Aorta (tissue), 5 donors: Measurements from ENCODE around the gene CCL4. TPM values are rescaled to one million over a fixed set of nuclear protein-coding genes. Genes with fewer than 3 reads are reported as not detected.
"Not testable (repeated sequence)": the region's sequence is repeated elsewhere in the genome, so short reads cannot be mapped to it uniquely, and the experiment has no call there.

Source experiments
- ATAC-seq: fragments of 200-7000 bp; cut with Tn5 transposase; one replicate; pipeline ENCODE4 v1.9.1; 2022; ENCODE audit warnings: moderate library complexity; ENCODE audit not compliant: low FRiP score
- DNase-seq, 2 donors: peaks; one replicate each; pipeline ENCODE4 v3.0.0-alpha.2; 2020
- H3K27ac ChIP-seq, 2 donors: one replicate each; pipeline ENCODE4 v1.5.1; 2013; ENCODE audit warnings: low read length in 2 of 2, mild to moderate bottlenecking in 2 of 2, moderate library complexity in 2 of 2, control low read depth in 1 of 2, inconsistent platforms in 1 of 2, low read depth in 1 of 2
- H3K27me3 ChIP-seq, 2 donors: one replicate each; pipeline ENCODE4 v1.6.1; 2013; ENCODE audit warnings: control low read depth in 1 of 2, low read length in 1 of 2, mild to moderate bottlenecking in 1 of 2, moderate library complexity in 1 of 2; ENCODE audit not compliant: insufficient read depth in 2 of 2, control insufficient read depth in 1 of 2
- H3K36me3 ChIP-seq, 2 donors: one replicate each; pipeline ENCODE4 v1.6.1; 2013; ENCODE audit warnings: control low read depth in 1 of 2, low read length in 1 of 2, mild to moderate bottlenecking in 1 of 2; ENCODE audit not compliant: insufficient read depth in 2 of 2, control insufficient read depth in 1 of 2
- H3K4me1 ChIP-seq, 2 donors: one replicate each; pipeline ENCODE4 v1.6.1; 2013; ENCODE audit warnings: low read length in 2 of 2, control low read depth in 1 of 2, mild to moderate bottlenecking in 1 of 2, moderate library complexity in 1 of 2; ENCODE audit not compliant: insufficient read depth in 2 of 2, control insufficient read depth in 1 of 2
- H3K4me3 ChIP-seq, 2 donors: one replicate each; pipeline ENCODE4 v1.5.1; 2013; ENCODE audit warnings: low read length in 2 of 2, control low read depth in 1 of 2, mild to moderate bottlenecking in 1 of 2
- H3K9me3 ChIP-seq: one replicate; pipeline ENCODE4 v1.6.1; 2013; ENCODE audit warnings: mild to moderate bottlenecking, low read length; ENCODE audit not compliant: control insufficient read depth
- WGBS, 2 donors: extraction: QIAGEN DNeasy Blood & Tissue Kit; methylation state at CpG; one replicate each; pipeline ENCODE4 v1.1.7; 2013; 5-methylcytosine and 5-hydroxymethylcytosine counted together
- intact Hi-C, 2 donors: fragments of 100-400 bp; cut with DNase I; formaldehyde crosslinking; loops; one replicate each; pipeline versions ENCODE4 v1.14.2 to v1.15.0; 2022
- polyA plus RNA-seq, 2 donors: library from polyadenylated mRNA; stranded (reverse); fragments of 200-250 nt; gene quantifications; one replicate each; pipeline ENCODE4 v1.2.3, GENCODE V29; 2013
- total RNA-seq, 2 donors: library from RNA; stranded (reverse); fragmentation: NEBNext Ultra II Directional; extraction: Animal tissue kit (Norgen Biotek cat#: 25700); gene quantifications; one replicate each; pipeline ENCODE4 v1.2.1, GENCODE V29; 2021
- donor health status: healthy with polysubstance abuse.
- donor health status: Bipolar disorder and iron deficiency.
- donor health status: DM: no; HTN: no; CAD: no.
- donor health status: DM: no; HTN: no; CAD: no.
- donor health status: DM: yes; HTN: yes; CAD: no.

The CCL4 gene
- total and polyA plus RNA-seq, 4 donors: 1.9 to 13.5 (median 9.4) TPM

DNA sequence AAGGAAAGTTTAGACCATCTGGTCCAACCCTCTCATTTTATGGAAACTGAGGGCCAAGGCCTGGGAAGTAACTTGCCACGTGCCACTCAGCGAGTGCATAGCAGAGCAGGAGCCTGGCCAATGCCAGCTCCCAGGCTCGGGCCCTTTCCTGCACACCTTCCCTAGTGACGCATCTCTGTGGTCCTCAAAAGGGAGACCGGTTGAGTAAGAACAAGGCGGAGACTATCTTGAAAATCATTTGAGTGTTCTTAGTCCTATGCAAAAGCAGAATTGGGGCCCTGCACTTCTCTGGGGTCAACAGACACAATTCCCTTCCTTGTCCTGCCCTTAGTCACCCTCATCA, 2.8 kb downstream of the CCL4 start:
- peaks cover 0 to 1% of the 10 kb centered on the region in 2 donors for H3K27me3 ChIP-seq
- no peaks in the 10 kb centered on the region for H3K36me3 ChIP-seq
- no peak for DNase-seq
- WGBS, 2 donors: 88 to 94% methylated on average over 6 of the region's 6 CpGs
- H3K4me3 ChIP-seq: no peak overlapping the region
- no peaks in the 10 kb centered on the region for H3K9me3 ChIP-seq
- no peaks in the 10 kb centered on the region for H3K4me1 ChIP-seq
- no peak overlapping the region for H3K27ac ChIP-seq
- no peak for ATAC-seq
- intact Hi-C loops: no loop called here

DNA sequence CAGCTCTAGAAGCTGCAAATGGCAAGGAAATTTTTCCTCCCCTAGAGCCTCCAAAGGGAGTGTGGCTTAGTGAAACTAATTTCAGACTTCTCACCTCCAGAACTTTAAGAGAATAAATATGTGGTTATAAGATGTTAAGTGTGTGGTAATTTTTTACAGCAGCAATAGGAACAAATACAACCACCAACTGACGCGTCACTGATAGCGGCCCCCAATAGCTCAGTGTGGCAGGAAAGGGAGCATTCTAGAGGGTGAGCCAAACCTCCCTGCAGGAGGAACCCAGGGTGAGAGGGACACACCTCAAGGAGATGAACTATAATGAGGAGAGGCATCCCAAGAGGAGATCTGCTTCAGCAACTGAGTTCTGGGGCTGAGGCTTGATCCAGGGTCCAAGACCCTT, 4.0 kb downstream of the CCL4 start:
- H3K9me3 ChIP-seq: no peaks in the 10 kb centered on the region
- no peaks in the 10 kb centered on the region for H3K4me1 ChIP-seq
- no peak overlapping the region for H3K4me3 ChIP-seq
- no peak overlapping the region for H3K27ac ChIP-seq
- H3K36me3 ChIP-seq: no peaks in the 10 kb centered on the region
- DNase-seq: no peak
- ATAC-seq: no peak
- H3K27me3 ChIP-seq: peaks cover 0 to 1% of the 10 kb centered on the region in 2 donors
- intact Hi-C loops: no loop called here
- WGBS, 2 donors: 90 to 93% methylated on average over 3 of the region's 3 CpGs

DNA sequence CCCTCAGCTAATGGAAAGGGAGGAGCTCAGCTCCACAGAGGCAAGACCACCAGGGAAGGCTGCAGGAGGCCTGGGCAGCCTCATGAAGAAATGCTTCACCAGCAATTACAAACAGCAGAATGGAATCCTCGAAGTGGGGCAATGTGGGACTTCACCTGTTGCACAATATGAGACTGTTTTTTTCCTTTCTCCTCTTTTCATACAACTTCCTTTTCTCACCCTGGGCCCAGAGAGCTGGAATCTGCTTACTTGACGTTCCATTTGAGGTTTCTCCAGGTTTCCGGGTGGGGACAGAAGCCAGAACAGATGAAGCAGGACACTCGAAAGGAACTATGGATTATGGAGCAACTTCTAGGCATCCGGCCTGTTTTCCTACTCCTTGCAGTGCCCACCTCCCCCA, 4.6 kb downstream of the CCL4 start:
- H3K4me1 ChIP-seq, H3K9me3 ChIP-seq, H3K27me3 ChIP-seq, DNase-seq, H3K27ac ChIP-seq, H3K36me3 ChIP-seq, intact Hi-C loops, ATAC-seq, H3K4me3 ChIP-seq: not testable (repeated sequence)
- WGBS, 2 donors: 77 to 79% methylated on average over 5 of the region's 5 CpGs

DNA sequence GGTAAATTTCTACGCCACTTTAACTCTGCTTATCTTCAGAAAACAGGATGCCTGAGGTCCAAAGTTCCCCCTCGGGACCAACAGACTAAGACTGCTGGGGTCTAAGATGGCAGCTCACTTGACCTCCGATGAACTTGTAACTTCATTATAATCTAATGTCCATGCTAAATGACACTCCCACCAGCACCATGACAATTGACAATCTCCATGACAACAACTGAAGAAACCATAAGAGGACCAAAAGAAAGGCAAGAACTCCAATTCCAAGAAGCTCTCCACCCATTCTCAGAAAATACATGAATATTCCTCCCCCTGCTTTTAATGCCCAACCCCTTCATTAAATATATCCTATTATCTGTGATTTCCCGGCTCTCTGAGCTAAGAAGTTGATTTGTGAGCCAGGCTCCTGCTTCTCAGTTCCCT, 7.5 kb downstream of the CCL4 start:
- Histone ChIP-seq H3K36me3 (no peaks in the 10 kb centered on the region), H3K27ac (no peak overlapping the region), H3K4me3 (no peak overlapping the region), H3K4me1 (no peaks in the 10 kb centered on the region), H3K9me3 (no peaks in the 10 kb centered on the region), H3K27me3 (peaks cover 0 to 1% of the 10 kb centered on the region in 2 donors)
- 67 to 69% methylated on average over 4 of the region's 4 CpGs for WGBS, 2 donors
- no peak for DNase-seq
- ATAC-seq: no peak
- intact Hi-C loops: no loop called here

DNA sequence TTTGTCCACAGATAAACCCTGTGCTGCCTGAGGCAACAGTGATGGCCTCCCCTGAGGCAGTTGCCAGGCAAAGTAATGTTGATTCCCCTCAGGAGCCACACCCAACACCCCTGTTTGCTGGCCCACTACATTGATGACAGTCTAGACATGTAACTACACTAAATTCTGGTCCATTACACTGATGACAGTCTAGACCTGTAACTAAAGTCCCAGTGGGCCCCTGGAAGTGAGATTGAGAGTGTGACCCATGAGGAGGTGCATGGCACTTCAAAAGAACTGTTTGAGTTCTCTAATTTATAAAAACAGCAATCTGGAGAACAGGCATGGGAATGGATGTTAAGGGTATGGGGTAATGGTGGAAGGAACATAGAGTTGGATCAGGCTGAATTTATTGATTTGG, 8.9 kb downstream of the CCL4 start:
- no peaks in the 10 kb centered on the region for H3K4me1 ChIP-seq
- intact Hi-C loops: no loop called here
- no peaks in the 10 kb centered on the region for H3K27me3 ChIP-seq
- H3K9me3 ChIP-seq: no peaks in the 10 kb centered on the region
- no peak overlapping the region for H3K4me3 ChIP-seq
- DNase-seq: no peak
- H3K36me3 ChIP-seq: no peaks in the 10 kb centered on the region
- ATAC-seq: no peak
- H3K27ac ChIP-seq: no peak overlapping the region

DNA sequence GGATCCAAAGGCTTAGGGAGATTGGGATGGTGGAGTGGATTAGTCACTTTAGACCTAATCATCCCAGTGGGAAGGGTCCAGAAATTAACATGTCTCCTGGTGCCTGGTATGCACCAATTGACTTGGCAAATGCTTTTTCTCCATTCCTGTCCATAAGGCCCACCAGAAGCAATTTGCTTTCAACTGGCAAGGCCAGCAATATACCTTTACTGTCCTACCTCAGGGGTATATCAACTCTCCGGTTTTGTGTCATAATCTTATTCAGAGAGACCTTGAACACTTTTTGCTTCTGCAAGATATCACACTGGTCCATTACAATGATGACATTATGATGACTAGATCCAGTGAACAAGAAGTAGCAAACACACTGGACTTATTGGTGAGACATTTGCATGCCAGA, 9.5 kb downstream of the CCL4 start:
- DNase-seq, ATAC-seq, H3K36me3 ChIP-seq, H3K4me3 ChIP-seq, H3K9me3 ChIP-seq, H3K4me1 ChIP-seq, H3K27me3 ChIP-seq, H3K27ac ChIP-seq, intact Hi-C loops: not testable (repeated sequence)
- 76 to 79% methylated on average over 1 of the region's 1 CpG for WGBS, 2 donors

DNA sequence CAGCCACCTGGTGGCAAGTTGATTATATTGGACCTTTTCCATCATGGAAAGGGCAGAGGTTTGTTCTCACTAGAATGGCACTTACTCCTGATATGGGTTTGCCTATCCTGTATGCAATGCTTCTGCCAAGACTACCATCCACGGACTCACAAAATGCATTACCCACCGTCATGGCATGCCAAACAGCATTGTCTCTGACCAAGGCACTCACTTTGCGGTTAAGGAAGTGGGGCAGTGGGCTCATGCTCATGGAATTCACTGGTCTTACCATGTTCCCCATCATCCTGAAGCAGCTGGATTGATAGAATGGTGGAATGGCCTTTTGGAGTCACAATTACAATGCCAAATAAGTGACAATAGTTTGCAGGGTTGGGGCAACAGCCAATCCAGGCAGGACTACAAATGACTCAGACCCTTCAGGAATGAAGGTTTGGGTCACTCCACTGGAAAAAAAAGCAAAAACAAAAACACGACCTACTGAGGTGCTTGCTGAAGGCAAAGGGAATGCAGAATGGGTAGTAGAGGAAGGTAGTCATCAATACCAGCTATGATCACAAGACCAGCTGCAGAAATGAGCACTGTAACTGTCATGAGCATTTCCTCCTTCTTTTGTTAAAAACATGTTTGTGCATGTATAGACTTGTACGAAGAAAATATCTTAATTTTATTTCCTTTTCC, 11.5 kb downstream of the CCL4 start:
- not testable (repeated sequence) for H3K4me1 ChIP-seq, H3K27me3 ChIP-seq, H3K9me3 ChIP-seq, H3K4me3 ChIP-seq, H3K27ac ChIP-seq, DNase-seq, ATAC-seq, H3K36me3 ChIP-seq
- 71 to 78% methylated on average over 5 of the region's 5 CpGs for WGBS, 2 donors
- intact Hi-C loops: loop anchor here in 1 of 2 donors (5.0 kb wide), 1 partner anchor 37 kb away; no protein-coding TSS in a partner anchor

DNA sequence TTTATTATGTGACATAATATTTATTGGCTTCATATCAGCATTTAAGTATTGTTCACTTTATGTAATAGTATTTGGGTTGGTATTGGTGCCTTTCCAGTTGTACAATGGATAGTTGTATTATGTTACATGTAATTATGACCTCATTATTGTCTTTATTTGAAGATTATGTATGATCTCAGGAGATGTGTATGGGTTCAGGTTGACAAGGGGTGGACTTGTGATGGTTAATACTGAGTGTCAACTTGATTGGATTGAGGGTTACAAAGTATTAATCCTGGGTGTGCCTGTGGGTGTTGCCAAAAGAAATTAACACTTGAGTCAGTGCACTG, 12.0 kb downstream of the CCL4 start:
- intact Hi-C loops: loop anchor here in 1 of 2 donors (5.0 kb wide), 1 partner anchor 37 kb away; no protein-coding TSS in a partner anchor
- not testable (repeated sequence) for ATAC-seq

DNA sequence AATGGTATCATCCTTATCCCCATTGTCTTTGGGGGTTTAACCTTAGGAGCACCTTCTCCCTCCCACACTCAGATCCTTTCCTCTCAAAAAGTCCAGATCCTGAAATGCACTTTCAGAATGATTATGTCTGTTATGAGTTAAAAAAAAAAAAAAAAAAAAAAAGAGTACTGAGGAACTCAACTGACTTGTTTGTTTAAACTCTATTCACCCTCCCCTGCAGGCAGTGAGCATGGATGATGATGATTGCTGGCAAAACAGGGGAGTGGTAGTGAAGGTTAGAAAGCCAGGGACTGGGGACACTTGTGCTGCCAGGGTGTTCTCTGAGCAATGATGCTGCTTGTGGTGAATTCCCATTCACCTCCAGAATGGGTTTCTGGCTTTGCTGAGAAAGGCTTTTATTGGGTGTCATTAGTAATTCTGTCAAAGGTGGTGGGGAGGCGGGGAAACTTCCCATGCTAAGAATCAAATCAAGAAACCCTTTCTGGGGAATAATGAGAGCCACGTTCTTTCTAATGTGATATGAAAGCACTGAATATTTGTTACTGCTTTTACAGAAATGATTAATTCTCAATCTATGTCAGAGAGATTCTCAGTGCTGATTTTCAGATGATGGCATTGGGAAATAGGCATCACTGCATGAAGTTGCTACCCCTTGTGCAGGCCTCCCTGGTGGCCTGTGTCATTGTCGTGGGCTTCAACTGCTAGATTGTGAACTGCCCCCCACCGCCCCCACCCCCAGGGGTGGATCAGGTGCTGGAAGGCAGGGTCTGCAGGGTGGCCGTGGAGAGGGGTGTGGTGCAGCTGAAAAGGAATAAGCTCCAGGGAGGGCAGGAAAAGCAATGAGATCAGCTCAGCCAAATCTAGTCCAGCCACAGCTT, 14.1 kb downstream of the CCL4 start:
- Histone ChIP-seq H3K4me3 (no peak overlapping the region), H3K9me3 (no peaks in the 10 kb centered on the region), H3K36me3 (no peaks in the 10 kb centered on the region), H3K27me3 (no peaks in the 10 kb centered on the region), H3K27ac (no peak overlapping the region), H3K4me1 (no peaks in the 10 kb centered on the region)
- DNase-seq (no peak), ATAC-seq (no peak)
- 29 to 37% methylated on average over 5 of the region's 5 CpGs for WGBS, 2 donors
- intact Hi-C loops: loop anchor here in 1 of 2 donors (2.0 to 5.0 kb wide), 2 partner anchors 35 to 67 kb away; no protein-coding TSS in a partner anchor

More for the DNA sequence above, 12.0 kb downstream of the CCL4 start:
- not testable (repeated sequence) for DNase-seq, H3K36me3 ChIP-seq, H3K4me3 ChIP-seq, H3K27me3 ChIP-seq, H3K27ac ChIP-seq, H3K9me3 ChIP-seq, H3K4me1 ChIP-seq
